ENCODE data around the gene SMC1A.

GRCh38 chrX:53456254-53456653 is 33.8 kb upstream of the SMC1A start:
- TF ChIP-seq EP300 (IDR thresholded peaks at IDR 0.05): no peak
- TF ChIP-seq POLR2AphosphoS5 (IDR thresholded peaks at IDR 0.05): no peak
- TF ChIP-seq CTCF (IDR thresholded peaks at IDR 0.05): no peak
- TF ChIP-seq POLR2A (IDR thresholded peaks at IDR 0.05; ENCODE audit: low read depth): no peak

Measured in esophagus muscularis mucosa (tissue), 4 donors.